GM19240 (cell line): Measurements from ENCODE around the gene HS6ST3.

Experiments
- DNase-seq: peaks from one replicate; pipeline ENCODE4 v3.0.0; 2011; ENCODE audit warnings: low spot score; ENCODE audit not compliant: insufficient read length

The HS6ST3 gene

DNA sequence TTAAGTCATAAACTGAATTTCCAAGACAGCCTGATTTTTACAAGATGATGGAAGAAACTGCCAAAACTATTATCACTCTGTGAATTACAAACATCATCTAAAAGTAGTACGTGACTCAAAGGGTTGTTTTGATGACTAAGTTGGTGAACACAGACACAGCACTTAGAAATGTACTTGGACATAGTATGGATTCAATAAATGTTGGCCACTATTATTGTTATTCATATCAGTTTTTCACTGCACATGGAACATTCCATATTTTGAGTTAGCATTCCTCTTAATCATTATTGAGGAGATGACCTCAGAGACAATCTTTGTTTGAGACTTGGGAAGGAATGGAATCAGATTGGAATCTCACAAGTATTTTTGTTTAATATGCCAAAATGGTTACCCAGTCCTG, 731.5 kb downstream of the HS6ST3 start:
- DNase-seq = no peak

- no peak for DNase-seq
Observed at GRCh38 chr13:96821971-96822370, 732.1 kb downstream of the HS6ST3 start.

DNA sequence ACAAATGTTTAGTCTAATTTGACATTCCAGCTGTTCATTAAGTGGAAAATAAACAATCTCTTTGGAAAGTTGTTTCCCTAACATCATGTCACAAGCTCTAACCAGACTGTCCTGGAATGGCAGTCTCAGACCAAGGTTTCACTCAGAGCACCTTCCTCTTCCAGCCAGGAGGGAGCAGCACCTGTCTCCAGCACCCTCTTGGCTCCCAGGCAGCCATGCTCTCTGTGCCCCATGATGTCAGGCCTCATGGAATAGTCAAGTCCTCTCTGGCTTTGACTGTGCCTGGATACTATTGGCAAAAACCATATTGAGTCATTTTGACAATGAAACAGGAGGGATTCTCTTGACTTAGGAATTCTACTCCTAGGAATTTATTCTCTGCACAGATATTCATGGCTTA, 733.0 kb downstream of the HS6ST3 start:
- DNase-seq = no peak

DNA sequence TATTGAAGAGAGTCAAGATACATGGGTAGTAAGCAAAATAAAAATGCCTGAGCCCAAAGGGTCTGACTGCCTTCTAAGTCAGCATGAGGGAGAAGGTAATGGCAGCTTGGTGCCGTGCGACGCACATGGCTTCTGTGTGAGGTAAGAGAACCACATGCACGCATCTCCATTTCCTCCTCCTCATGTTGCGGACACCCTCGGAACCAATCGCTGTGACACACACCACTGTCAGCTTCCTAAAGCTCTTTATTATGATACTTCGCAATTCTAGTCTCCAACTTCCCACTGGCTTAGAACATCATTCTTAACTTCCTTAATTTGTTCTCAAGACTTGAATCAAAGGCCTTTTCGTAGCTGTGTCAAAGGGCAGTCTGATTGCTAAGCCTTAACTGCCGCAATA, 734.2 kb downstream of the HS6ST3 start:
- no peak for DNase-seq

- DNase-seq = no peak
Observed at GRCh38 chr13:96825653-96826052, 735.7 kb downstream of the HS6ST3 start.

DNA sequence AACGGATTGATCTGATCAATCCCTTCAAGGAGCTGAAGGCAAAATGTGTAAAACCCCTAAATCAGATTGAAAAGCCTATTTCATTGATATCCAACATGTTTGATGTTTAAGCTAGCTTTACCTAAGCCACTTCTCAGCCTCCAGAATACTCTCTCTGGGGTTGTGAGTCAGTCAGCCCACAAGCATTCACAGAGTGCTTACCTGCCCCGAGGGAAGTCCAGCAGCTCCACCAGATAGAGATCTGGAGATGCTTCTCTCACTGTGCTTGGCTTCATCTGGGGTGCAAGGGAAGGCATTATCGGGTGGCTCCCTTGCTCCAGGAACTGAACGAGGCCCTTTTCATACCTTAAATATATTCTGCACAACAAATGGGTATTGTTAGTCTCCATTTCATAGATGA, 744.7 kb downstream of the HS6ST3 start:
- no peak for DNase-seq

DNA sequence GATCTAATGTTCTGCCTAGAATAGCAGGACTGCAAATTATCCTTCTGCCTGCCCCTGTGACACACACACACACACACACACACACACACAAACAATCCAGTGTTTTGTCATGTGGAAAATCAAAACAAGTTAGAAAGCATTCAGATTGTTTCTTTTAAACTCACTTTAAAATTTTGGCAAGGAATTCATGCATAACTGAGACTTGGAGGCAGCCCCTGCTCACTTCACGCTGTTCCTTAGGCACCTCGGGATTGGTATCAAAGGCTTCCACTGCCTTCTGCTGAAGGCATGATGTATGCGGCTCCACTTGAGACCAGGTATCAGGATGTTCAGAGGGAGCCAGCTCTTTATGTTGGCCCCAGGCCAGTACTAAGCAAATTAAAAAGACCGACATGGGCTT, 745.6 kb downstream of the HS6ST3 start:
- no peak for DNase-seq

GRCh38 chr13:96836733-96837132, 746.8 kb downstream of the HS6ST3 start:
- no peak for DNase-seq

DNA sequence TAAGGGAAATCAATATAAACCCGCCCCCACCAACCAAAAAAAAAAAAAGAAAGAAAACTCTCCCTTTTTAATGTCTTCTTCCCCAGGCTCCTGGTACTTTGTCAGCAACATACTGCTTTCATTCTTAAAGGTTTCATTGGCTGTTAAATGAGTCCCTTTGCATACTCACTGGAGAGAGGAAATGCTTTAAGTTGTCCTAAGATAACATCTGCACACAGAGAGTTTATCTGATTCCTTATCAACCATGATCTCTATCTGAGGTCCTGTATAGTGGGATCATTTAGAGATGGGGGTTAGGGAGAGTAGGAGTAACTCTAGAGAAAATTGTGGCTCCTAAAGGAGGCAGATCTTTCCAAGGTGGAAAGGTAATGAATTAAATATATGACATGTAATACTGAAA, 747.9 kb downstream of the HS6ST3 start:
- no peak for DNase-seq

GRCh38 chr13:96844195-96844594, 754.3 kb downstream of the HS6ST3 start:
- DNase-seq = no peak

DNA sequence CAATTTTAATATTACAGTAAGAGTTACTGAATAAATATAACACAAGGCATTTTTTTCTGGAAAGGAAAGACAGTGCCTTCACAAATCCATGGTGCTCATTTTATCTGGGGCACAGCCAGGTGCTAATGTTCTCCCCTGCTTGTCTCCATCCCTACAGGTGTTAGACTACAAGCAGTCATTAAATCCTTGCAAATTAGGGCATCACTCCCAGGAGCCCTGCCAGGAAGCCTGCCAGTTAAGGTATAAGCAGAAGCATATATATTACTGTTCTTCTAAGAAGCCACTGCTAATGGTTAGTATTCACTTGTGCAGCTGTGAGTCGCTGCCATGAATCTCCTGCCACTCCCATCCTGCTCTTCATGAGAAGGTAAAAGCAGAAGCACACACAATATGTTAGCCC, 754.7 kb downstream of the HS6ST3 start:
- DNase-seq = no peak

- no peak for DNase-seq
Observed at GRCh38 chr13:96848286-96848685, 758.4 kb downstream of the HS6ST3 start.

DNA sequence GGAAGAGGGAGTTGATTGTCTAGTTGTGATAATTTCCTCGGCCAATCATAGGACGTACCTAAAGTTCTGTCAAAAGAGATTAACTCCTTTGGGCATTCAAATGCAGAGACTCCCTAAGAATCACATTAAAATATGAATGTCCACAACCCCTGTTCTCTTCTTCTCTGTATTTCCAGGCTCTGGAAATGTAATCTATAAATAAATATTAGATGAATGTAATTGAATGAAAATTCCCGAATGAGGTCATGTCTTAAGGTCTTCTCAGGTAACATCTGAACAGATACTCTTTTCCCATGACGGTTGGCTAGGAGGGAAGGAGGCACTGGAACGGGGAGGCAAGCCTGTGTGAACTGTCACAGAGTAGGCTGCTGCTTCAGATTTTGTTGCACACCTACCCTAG, 759.2 kb downstream of the HS6ST3 start:
- DNase-seq = no peak

DNA sequence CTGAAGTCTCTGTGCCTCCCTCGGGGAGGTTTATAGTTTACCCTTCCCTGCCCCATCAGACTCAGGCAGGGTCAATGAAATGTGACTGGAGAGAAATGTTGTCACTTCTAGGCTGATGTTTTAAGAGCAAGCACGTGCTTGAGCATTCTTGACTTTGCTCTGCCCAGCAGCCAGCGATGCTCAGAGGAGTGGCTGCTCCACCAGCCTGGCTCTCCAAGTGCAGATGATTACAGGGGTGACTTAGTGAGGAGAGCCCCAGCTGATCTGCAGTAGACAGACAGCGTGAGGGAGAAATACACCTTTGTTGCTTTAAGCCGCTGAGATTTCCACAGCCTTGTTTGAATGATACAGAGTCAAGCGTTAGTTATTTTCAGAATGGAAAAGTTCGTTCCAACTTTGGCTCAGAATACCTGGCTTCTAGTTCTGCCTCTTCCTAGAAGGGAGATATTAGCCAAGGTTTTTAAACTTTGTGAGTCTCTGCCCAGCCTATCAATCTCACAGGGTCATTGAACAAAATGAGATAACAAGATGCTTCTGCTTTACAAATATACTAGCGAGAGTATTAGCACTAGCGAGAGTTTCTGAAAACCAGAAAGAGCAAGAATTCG, 760.7 kb downstream of the HS6ST3 start:
- DNase-seq = no peak

GRCh38 chr13:96851856-96852445, 762.0 kb downstream of the HS6ST3 start:
- DNase-seq = no peak

- DNase-seq = no peak
Observed at GRCh38 chr13:96858133-96858826, 768.4 kb downstream of the HS6ST3 start.

DNA sequence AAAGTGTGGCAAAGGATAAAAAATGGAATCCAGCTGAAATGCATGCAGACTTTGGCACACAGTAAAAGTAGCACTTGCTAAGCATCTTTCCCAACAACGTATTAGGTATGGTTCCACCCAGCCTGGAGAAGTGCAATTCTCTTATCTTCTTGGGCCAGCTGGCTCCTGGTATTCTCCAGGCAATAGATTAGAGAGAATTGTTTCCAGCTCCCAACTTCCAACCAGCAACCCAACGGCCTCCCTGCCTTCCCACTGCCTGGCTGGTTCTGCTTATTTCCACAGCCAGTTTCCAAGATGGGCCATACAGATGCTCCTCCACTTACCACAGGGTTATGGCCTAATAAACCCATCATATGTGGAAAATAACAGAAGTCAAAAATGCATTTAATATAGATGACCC, 771.0 kb downstream of the HS6ST3 start:
- DNase-seq = no peak

DNA sequence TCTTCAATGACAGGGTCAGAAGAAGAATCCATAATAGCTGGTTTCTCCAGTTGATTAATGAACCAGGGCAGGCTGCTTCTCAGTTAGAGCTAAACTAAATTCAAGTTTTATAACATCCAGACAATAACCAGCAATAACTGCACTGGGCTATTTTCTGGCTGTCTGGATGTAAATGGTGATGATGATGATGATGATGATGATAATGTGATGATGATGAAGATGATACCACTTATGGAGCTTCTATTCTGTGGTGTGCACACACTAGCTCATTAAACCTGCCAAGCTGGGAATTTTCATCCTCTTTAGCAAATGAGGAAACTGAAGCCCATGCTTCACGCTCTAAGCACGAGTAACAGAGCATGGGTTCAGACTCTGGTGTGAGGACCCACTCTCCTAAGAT, 772.2 kb downstream of the HS6ST3 start:
- DNase-seq = no peak

DNA sequence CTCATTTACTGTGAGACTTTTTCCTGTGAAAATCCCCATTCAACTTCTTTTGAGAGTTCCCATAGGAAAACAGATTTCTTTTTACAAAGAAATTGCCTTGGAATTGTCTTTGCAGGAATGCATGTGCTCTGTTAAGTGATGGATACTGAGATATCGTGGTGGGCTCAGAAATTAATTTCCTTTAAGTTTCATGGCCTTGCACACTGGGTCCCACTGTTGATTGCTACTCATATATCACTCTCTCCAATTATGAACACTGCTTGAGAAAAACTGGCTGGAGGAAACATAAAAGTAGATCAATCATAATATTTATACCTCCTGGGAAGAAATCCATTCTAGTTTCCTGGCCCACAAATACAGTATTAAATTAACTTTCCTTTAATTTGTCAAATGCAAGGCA, 773.1 kb downstream of the HS6ST3 start:
- DNase-seq = no peak

DNA sequence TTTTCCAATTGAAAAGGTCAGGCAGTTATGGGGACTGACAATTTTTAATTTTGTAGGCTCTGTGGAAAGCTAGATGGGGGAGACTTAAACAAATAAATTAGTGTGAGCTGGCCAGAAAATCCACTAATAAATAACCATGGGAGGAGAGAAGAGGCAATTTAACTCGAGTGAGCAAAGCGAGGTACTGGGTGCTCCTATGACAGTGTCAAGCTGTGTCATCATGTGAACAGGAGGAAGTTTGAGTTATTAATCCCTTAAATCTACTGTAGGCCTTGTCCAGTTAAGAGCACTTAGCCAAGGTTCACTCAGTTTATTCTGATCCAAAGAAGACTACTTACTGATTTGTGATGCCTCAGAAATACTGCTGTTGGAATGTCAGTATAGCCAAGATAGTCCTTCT, 781.6 kb downstream of the HS6ST3 start:
- no peak for DNase-seq

DNA sequence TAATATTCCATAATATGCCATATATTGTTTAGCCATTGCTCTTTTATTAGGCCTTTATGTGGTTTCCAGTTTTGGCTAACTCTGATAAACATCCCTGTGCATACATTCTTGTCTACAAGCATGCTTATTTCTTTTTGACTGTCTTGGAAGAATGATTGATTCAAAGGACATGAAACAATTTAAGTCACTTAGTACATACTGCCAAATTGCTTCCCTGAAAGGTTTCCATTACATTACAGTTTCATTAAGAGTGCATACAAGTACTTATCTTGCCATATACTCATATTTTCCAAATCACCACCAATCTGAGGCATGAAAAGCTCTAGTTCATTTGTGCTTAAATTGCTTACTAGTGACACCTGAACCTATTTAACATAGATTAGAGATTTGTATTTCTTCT, 790.5 kb downstream of the HS6ST3 start:
- DNase-seq = no peak
